Stimulated activated naive CD8-positive, alpha-beta T cell treated with anti-CD3 and anti-CD28 coated beads, Interleukin-15, Interleukin-2, amounts not matched to agents 100 ng/mL and 50 ng/mL, for 24 hours (primary cell): Measurements from ENCODE around the gene HHLA2.

Source experiments
- H3K27ac Mint-ChIP-seq: one replicate; pipeline ENCODE4 v1.8.0; 2021; ENCODE audit warnings: mild to moderate bottlenecking, mixed read lengths
- H3K27me3 Mint-ChIP-seq: one replicate; pipeline ENCODE4 v1.8.0; 2021; ENCODE audit warnings: mixed read lengths
- H3K36me3 Mint-ChIP-seq: one replicate; pipeline ENCODE4 v1.8.0; 2021; ENCODE audit warnings: low read depth, mixed read lengths
- H3K4me1 Mint-ChIP-seq: one replicate; pipeline ENCODE4 v1.8.0; 2021; ENCODE audit warnings: low read depth, mixed read lengths
- H3K4me3 Mint-ChIP-seq: one replicate; pipeline ENCODE4 v1.8.0; 2021; ENCODE audit warnings: mild to moderate bottlenecking, mixed read lengths
- H3K9me3 Mint-ChIP-seq: one replicate; pipeline ENCODE4 v1.8.0; 2021; ENCODE audit warnings: mixed read lengths

HHLA2 gene

DNA sequence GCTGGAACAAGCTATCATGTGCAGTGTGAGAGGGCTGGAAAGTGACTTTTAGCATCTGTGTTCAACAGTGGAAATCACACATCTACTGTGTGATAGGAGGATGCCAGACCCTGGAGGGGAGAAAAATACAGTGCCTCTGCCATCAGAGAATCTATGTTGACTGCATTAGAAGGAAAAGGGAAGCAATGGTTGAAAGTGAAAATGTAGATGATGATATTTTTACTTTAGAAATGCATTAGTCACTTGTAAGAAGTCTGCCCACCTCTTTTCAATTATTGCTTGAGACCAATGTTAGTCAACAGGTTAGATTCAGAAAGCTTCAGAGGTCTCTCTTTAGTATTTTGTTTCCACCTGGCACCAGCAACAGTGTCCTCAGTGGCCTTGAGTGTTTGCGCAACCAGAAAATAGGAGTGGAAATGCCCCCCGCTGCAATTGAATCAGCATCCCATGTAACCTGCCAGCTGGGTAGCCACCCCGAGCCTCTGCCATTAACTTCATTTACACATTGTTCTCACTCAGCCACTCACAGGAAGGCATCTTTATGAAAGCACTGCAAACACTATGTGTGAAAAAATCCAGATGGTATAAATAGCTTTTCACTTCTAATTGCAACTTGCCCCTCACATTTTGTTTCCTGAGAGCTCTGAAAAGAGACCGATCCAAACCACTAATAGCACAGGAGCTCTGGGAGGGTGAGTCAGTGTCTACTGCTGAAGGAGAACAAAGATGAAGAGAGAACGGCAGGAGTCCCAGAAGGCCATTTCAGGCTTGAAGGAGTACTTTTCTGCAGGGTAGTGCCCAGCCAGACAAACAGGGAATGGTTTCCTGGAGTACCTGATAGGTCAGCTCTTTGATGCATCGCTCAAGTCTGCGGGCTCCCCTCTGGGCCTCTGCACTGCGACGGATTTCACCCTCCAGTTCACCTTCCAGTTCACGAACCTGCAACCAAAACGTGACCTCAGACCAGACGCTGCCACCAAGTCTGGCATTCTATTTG lies 92.1 kb downstream of the HHLA2 start:
- no peaks in the 10 kb centered on the region for H3K9me3 Mint-ChIP-seq
- H3K4me3 Mint-ChIP-seq, result peak overlapping the region; percentile 21
- H3K27me3 Mint-ChIP-seq, result peaks cover 21% of the 10 kb centered on the region
- peak overlapping the region; percentile 72 for H3K27ac Mint-ChIP-seq
- peaks cover 33% of the 10 kb centered on the region for H3K4me1 Mint-ChIP-seq
- H3K36me3 Mint-ChIP-seq, result no peaks in the 10 kb centered on the region

DNA sequence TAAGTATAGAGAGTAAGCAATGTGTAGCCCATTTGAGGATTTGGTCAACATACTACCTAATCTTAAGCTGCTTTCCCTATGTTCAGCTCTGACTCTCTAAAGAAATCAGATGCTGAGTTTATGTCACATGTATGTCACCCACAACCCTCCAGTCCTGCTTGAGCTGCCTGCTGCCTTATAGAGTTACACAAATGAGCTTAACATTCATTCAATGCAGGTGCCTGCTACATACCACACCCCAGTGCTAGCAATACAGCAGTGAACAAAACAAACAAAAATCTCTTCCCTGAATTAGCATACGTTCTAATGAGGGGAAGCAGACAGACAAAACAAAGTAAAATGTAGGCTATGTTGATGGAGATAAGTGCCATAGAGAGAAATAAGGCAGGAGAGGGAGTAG lies 93.0 kb downstream of the HHLA2 start:
- Mint-ChIP-seq H3K36me3 (no peaks in the 10 kb centered on the region), H3K27me3 (peaks cover 24% of the 10 kb centered on the region), H3K4me1 (peaks cover 33% of the 10 kb centered on the region), H3K4me3 (no peak overlapping the region), H3K9me3 (no peaks in the 10 kb centered on the region), H3K27ac (no peak overlapping the region)

DNA sequence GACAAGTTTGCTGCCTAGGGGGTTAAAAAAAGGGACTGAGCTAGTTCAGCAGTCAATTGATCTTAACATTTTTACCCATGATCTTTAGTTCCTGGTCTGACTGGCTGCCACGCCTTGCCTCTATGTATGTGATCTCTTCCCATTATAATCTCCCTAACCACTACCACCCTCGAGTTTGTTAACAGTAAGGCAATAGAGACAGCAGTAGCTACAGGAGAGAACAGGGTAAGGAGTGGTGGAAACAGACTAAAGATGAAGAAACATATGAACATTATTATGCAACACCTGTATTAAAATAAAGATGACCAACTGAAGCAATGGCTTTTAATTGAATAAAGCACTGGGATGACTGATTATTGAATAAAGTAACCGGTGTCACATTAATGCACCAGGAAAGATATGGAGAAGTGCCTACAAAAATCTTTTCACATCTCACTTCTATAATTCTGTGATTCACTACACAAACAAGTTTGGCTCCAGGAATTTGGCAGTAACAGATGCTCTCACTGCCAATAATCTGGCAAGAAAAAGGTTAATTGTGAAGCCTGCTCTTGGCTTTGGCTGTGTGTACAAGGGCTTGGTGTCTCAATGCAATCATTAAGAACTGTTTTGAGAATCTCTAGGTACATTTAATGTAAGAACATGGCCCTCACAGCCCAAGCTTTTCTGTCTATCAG lies 95.7 kb downstream of the HHLA2 start:
- H3K4me1 Mint-ChIP-seq, result peaks cover 26% of the 10 kb centered on the region
- H3K27ac Mint-ChIP-seq, result no peak overlapping the region
- peaks cover 24% of the 10 kb centered on the region for H3K27me3 Mint-ChIP-seq
- no peaks in the 10 kb centered on the region for H3K36me3 Mint-ChIP-seq
- H3K4me3 Mint-ChIP-seq, result no peak overlapping the region
- H3K9me3 Mint-ChIP-seq, result no peaks in the 10 kb centered on the region

DNA sequence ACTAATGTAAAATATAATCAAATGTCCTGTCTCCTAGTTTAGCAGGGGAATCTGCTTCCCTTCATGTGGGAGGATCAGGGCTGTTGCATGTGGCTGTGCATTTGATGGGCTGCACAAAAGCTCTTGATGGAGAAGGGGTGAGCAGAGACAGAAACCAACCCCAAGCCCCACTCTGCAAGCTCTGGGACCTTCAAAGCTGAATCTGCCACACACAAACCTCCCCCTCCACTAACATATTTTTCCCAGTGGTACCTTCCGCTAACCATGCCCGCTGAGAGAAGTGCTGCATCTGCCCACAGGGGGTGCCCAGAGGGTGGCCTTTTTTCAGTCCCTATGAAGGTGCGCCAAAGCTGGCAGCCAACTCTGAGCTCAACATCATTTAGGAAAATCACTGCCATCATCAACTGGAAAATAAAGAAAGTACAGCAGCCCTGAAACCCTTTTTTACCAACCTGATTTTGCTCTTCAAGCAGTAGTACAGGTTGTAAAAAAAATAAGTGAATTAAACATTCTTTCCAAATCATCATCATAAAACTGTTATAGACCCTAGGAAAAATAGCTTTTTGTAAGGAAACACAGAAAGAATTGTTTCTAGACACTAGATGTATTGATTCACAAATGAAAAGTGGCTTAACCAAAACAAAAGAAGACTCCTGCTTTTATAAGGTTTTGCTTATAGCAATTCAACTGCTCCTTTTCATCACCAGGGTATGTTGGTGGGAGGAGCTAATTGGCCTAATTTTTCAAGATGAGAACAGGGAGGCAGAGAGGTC lies 97.0 kb downstream of the HHLA2 start:
- no peak overlapping the region for H3K27ac Mint-ChIP-seq
- H3K36me3 Mint-ChIP-seq, result no peaks in the 10 kb centered on the region
- peaks cover 13% of the 10 kb centered on the region for H3K4me1 Mint-ChIP-seq
- no peaks in the 10 kb centered on the region for H3K9me3 Mint-ChIP-seq
- H3K27me3 Mint-ChIP-seq, result peaks cover 27% of the 10 kb centered on the region
- no peak overlapping the region for H3K4me3 Mint-ChIP-seq

DNA sequence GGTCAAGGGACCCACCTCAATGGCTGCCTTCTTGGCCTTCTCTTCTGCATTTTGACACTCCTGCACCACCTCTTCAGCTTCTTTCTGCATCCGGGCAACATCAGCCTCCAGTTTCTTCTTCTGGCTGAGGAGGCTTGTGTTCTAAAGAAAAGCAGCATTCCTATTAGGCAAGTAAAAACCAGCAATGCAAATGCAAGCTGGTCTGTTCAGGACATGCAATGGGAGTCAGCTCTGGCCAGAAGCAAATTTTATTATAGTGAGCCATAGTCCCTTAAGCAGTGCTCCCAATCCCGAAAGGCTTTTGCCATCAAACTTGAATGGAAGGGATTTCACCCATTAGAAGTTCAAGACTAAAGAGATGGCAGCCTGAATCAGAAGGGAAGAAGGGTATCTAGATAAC lies 97.7 kb downstream of the HHLA2 start:
- H3K27me3 Mint-ChIP-seq, result peaks cover 27% of the 10 kb centered on the region
- no peaks in the 10 kb centered on the region for H3K36me3 Mint-ChIP-seq
- no peaks in the 10 kb centered on the region for H3K9me3 Mint-ChIP-seq
- peaks cover 6% of the 10 kb centered on the region for H3K4me1 Mint-ChIP-seq
- no peak overlapping the region for H3K4me3 Mint-ChIP-seq
- no peak overlapping the region for H3K27ac Mint-ChIP-seq

DNA sequence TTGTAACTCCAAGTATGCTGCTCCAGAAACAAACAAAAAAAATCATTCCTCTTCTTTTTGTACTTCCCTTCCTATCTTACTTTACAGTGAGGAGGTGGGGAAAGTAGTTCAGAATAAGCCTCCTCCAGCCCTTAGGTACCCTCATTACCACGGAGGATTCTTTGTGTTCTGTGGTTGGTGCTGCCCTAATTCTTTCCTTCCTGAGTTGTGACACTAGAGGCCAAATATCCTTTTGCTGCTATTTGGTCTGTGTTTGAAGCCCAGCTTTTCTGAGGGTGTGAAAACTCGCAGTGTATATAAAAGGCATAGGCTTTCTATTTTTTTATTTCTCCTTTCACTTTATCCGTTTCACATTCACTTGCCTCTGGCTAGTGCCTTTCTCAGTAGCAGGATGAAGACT lies 98.2 kb downstream of the HHLA2 start:
- peaks cover under 1% of the 10 kb centered on the region for H3K9me3 Mint-ChIP-seq
- no peaks in the 10 kb centered on the region for H3K36me3 Mint-ChIP-seq
- no peak overlapping the region for H3K27ac Mint-ChIP-seq
- peaks cover 27% of the 10 kb centered on the region for H3K27me3 Mint-ChIP-seq
- peaks cover under 1% of the 10 kb centered on the region for H3K4me1 Mint-ChIP-seq
- no peak overlapping the region for H3K4me3 Mint-ChIP-seq

DNA sequence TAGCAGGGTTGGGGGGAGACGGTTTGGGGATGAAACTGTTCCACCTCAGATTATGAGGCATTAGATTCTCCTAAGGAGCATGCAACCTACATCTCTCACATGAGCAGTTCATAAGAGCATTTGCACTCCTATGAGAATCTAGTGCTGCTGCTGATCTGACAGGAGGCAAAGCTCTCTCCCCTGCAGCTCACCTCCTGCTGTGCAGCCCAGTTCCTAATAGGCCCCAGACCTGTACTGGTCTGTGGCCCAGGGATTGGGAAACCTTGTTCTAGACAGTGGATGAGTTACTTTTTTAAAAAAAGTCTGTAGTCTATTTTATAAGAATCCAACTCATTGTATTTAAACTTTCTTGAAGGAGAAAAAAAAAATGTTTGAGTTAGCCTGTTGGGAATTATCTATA lies 100.0 kb downstream of the HHLA2 start:
- peaks cover 10% of the 10 kb centered on the region for H3K9me3 Mint-ChIP-seq
- no peaks in the 10 kb centered on the region for H3K36me3 Mint-ChIP-seq
- H3K4me1 Mint-ChIP-seq, result no peaks in the 10 kb centered on the region
- H3K27ac Mint-ChIP-seq, result no peak overlapping the region
- no peak overlapping the region for H3K4me3 Mint-ChIP-seq
- peaks cover 22% of the 10 kb centered on the region for H3K27me3 Mint-ChIP-seq

DNA sequence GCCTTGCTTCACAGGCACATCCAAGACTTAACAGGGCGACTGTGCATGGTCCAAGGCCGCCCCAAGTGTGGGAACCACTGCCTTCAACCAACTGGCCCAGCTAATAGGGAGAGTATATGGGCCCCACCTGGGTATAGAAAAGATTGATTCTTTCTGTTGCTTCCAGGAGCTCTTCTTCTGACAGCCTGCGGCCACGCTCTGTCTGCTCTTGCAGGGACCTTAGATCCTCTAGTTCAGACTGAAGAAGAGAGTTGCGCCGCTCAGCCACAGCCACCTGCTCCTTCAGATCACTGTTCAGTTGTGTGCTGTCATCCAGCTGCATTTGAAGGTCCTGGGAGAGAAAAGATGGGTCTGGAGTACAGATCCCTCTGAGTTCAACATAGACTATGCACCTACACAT lies 102.2 kb downstream of the HHLA2 start:
- H3K36me3 Mint-ChIP-seq, result no peaks in the 10 kb centered on the region
- no peak overlapping the region for H3K27ac Mint-ChIP-seq
- no peaks in the 10 kb centered on the region for H3K4me1 Mint-ChIP-seq
- H3K9me3 Mint-ChIP-seq, result peaks cover 10% of the 10 kb centered on the region
- H3K4me3 Mint-ChIP-seq, result no peak overlapping the region
- H3K27me3 Mint-ChIP-seq, result peaks cover 6% of the 10 kb centered on the region

DNA sequence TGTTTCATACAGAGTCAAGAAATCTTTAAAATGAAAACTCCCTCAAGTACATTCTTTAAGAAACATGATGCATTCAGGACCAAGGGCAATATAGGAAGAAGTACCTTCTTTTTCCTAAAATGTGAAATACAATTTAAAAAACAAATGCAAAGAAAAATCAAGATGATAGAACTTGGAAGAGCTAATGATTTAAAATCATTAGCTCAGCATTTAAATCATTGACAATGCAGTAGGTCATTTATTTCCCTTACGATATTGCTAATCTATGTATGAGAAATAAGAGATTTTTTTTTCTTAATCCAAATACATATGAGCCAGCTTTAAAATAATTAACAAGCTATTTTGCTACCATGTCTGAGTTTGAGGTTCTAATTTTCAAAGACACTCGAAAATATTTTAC lies 105.5 kb downstream of the HHLA2 start:
- H3K4me1 Mint-ChIP-seq, result peaks cover 6% of the 10 kb centered on the region
- H3K27ac Mint-ChIP-seq, result no peak overlapping the region
- peaks cover 4% of the 10 kb centered on the region for H3K27me3 Mint-ChIP-seq
- H3K36me3 Mint-ChIP-seq, result no peaks in the 10 kb centered on the region
- H3K4me3 Mint-ChIP-seq, result no peak overlapping the region
- peaks cover 10% of the 10 kb centered on the region for H3K9me3 Mint-ChIP-seq

DNA sequence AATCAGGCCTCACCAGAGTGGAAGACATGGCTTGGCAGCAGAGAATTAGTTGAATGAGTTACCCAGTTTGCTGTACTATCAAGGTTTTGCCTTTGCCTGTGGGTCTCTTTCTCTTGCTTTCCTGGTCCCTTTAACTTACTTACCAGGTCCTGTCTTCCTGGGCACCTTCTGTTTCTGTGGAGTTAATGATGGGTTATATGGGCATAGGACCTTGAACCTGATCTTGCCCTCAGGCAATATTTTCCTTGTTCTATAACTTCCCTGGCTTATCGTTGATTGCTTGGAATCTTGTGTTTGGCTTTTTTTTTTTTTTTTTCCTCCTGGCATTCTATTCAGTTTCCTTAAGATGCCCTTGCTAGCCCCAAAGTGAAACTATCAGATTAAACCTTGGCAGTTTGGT lies 106.8 kb downstream of the HHLA2 start:
- H3K4me1 Mint-ChIP-seq, result peaks cover 16% of the 10 kb centered on the region
- H3K36me3 Mint-ChIP-seq, result no peaks in the 10 kb centered on the region
- no peak overlapping the region for H3K4me3 Mint-ChIP-seq
- no peak overlapping the region for H3K27ac Mint-ChIP-seq
- no peaks in the 10 kb centered on the region for H3K27me3 Mint-ChIP-seq
- H3K9me3 Mint-ChIP-seq, result peaks cover 10% of the 10 kb centered on the region

DNA sequence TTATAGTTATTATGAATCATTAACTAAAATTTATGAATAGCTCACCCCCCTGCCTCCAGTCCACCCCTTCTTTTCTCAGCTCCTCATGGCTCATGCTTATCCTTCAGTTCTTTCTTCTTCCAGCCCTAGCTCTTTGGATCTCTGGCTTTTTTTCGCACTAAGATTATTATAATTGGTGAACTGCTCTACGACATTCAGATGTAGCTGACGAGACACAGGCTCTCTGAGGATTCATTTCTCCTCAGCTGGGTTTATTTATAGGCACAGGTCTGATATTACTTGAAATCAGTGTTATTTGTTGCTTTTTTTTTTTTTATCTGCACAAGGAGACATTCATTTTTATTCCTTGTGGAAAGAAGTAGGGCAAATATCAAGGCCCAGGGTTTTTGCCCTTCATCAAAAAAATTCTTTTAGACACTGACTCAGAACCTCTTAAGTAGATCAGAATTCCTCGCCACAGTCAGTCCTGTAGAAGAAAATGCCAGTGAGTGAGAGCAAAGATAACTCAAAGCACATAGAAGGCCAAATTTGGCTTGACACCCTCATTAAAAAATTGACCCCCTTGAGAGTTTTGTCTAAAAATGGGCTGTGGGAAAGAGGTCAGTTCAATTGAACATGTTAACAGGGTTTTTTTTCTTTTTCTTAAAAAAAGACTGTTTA lies 107.5 kb downstream of the HHLA2 start:
- H3K27me3 Mint-ChIP-seq, result no peaks in the 10 kb centered on the region
- peaks cover 10% of the 10 kb centered on the region for H3K9me3 Mint-ChIP-seq
- no peak overlapping the region for H3K27ac Mint-ChIP-seq
- no peaks in the 10 kb centered on the region for H3K36me3 Mint-ChIP-seq
- no peak overlapping the region for H3K4me3 Mint-ChIP-seq
- H3K4me1 Mint-ChIP-seq, result peaks cover 16% of the 10 kb centered on the region

DNA sequence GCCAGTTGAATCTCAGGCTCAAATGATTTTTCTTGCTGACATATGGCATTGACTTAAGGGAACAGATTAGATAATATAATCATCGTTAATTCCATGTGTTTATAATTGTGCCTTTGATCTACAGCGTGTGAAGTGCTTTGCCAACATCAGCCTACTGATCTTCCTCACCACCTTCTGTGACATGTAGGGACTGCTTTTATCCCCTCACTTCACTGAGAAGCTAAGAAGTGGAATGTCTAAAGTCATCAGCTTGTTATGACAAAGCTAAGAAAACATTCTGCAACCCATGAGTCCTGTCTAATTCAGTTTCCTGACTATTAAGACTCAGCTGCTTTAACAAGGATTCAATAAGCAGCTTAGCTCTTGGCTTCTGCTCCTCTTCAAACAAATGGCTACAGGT lies 108.0 kb downstream of the HHLA2 start:
- Mint-ChIP-seq H3K27me3 (no peaks in the 10 kb centered on the region), H3K36me3 (no peaks in the 10 kb centered on the region)

DNA sequence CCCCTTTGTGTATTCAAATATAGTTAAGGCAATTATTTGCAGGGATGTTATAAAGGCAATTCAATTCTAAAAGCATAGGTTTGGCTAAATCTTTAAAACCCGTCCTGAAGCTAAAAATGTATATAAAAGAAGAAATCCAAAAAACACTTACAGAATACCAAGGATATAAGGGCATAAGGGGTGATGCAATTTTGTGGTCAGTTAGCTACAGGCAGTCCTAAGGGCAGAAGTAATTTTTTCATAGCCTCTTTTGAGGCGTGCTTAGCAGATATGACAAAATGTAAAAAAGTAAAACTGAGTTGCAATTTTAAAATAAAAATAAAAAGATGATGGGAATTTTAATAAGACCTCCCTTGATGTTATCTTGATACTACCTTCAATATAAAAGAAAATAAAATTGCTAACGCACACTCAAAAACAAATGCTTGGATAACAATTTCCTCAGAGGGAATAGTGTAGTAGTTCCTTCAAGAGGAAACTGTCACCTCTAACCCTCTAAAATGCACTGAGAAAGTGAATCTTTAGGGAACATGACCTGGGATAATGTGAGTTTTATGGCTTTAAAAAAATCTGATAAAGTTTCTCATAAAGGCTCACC lies 109.8 kb downstream of the HHLA2 start:
- Mint-ChIP-seq H3K4me3 (no peak overlapping the region), H3K9me3 (no peaks in the 10 kb centered on the region), H3K4me1 (peaks cover 16% of the 10 kb centered on the region), H3K27ac (no peak overlapping the region), H3K36me3 (no peaks in the 10 kb centered on the region), H3K27me3 (no peaks in the 10 kb centered on the region)

More for the DNA sequence above, 108.0 kb downstream of the HHLA2 start:
- H3K9me3 Mint-ChIP-seq, result peaks cover 10% of the 10 kb centered on the region
- peaks cover 16% of the 10 kb centered on the region for H3K4me1 Mint-ChIP-seq
- H3K27ac Mint-ChIP-seq, result no peak overlapping the region
- no peak overlapping the region for H3K4me3 Mint-ChIP-seq

DNA sequence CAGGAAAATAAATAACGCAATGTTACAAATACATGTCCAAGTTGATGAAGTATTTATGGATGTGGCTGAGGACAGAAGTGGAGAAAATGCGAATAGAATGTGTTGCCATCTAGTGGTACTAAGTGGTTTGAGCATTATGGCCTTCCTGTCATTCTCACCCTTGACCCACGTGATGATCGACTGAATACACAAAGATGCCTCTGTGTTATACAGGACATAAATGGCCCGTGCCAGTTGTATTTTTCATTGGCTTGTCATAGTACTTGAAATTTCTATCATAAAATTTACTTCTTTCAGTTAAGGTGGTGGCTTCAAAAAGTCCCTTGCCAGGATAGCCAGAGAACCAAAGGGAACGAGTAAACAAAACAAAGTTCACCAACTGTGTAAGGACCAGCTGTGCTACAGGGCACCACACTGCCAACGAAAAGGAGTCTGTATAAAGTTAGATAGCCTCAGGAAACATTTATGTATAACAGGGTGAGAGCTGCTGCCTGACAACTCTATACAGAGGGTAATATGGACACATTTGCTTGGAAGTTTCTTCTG lies 110.4 kb downstream of the HHLA2 start:
- no peaks in the 10 kb centered on the region for H3K27me3 Mint-ChIP-seq
- no peaks in the 10 kb centered on the region for H3K36me3 Mint-ChIP-seq
- H3K27ac Mint-ChIP-seq, result no peak overlapping the region
- H3K4me3 Mint-ChIP-seq, result no peak overlapping the region
- peaks cover 16% of the 10 kb centered on the region for H3K4me1 Mint-ChIP-seq
- no peaks in the 10 kb centered on the region for H3K9me3 Mint-ChIP-seq
